ENCODE results near the gene PNMA6A.

GRCh38 chrX:153063315-153063714 lies 8.9 kb upstream of the PNMA6A start:
- TF ChIP-seq CTCF (conservative IDR thresholded peaks at IDR 0.05 in 1 of 2, IDR thresholded peaks at IDR 0.05 in 1 of 2; ENCODE audit: extremely low read depth in 1 of 2, insufficient read depth in 1 of 2, low read depth in 1 of 2, low read length in 2 of 2) (no peak), EZH2 (IDR thresholded peaks at IDR 0.05; ENCODE audit: borderline replicate concordance, low read length) (no peak)

Data from mammary epithelial cell (primary cell).